Measurements from ENCODE around the gene SCG3.

SCG3 gene

DNA sequence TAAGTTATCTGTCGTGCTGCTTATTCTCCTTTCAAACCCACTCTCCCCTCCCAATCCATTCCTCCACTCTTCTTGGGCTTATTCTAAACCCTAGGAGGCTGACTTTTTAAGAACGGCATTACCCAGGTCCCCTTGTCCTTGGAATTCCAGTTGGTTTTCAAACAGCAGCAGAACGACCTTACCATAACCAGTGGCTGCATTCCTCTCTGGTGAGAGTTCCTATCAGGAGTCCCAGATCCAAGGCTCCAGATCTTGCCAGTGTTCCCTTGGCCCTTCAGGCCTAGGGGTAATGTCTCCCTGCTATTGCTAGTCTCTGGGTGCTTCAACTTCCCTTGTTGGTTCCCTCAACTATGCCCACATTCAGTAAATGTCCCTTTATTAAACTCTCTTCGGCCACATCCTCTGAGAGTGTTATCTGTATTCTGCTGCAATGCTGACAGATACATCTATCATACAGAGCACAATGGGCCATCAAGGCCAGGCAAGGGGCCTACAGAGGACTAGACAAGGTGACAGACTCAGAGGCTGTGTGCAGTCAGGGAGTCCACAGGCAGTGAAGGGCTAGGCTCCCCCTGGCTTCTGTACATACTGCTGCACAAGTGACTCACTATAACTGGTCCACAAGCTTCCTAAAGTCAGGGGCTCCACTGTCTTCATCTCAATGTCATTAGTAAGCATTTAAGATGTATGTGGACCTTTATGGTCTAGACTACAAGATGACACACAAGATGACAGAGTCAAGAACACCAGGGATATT is 46.0 kb downstream of the SCG3 start:
- no peak for DNase-seq (ENCODE audit: low read depth)

DNA sequence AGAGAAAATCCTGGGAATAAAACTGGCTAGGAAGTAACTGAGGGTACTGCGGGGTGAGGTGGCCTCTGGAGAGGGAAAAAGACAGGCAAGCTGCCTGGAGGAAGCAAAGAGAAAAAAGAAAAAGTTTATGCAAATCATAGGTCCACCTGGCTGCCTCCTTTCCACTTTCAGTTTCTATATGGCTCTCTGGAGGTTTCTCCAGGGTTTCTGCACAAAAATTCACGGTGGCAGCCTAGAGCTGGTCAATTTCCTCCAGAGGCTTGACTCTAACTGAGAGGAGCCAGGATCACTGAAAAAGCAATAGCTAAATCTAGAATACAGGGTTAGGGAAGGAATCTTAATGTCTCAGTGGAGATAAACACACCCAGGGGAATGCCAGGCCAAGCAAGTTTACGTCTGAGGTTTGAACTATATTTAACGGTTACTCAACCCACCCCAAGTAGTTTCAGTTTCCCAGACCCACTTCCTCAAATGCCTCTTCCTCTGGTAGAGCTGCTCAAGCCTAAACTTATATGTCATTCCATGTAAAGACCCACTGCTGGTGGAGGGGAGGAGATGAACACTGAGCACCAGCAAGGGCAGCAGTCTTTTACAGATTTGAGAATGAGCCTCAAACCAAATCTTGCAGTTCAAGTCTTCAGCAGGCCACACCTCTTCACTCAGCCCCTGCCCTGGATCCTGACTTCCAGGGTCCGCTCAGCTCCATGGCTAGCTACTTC is 50.4 kb downstream of the SCG3 start:
- DNase-seq (ENCODE audit: low read depth), result peak; percentile 49

DNA sequence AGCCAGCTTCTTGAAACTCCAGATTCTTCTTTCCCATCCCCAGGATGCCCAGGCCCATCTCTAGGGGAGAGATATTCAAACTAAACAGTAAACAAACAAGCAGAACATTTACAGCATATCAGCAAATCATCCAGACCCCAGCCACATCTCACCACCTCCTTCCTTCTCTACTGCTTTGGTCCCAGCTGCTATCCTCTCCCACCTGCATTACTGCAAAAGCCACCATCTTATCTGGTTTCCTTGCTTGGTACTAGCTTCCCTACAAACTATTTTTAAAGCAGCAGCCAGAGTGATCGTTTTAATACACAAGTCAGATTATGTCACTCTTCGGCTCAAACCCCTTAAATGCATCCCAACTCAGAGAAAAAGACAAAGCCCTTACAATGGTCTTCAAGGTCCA is 51.3 kb downstream of the SCG3 start:
- DNase-seq (ENCODE audit: low read depth), result no peak

DNA sequence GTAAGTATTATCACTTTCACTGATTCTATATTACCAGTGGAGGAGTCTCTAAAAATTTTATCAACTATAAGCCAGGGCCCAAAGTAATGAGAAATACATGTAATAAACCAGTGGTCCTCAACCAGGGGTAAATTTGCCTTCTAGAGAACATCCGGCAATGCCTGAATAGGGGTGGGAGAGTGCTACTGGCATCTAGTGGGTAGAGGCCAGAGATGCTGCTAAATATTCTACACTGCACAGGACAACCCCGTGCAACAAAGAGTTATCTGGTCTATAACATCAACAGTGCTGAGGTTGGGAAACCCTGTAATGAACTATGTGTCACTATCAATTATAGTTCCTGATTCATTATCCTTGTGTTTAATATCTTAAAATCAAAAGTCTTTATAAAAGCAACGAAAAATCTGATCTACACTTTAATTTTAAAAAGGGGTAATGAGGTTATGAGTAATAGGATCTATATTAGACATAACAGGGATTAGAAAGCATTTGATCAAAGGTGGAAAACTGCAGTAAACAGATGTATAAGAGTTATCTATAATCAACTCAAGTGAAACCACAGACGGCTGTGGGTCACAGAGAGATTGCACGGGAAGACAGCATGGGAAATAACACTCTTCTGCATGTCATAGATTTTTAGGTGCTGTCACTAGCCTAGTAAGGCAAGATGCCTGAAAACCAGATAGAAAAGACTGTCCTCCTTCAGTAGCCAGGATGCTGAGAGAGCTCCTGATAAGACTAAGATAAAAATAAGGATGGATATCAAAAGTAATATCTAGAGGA is 54.1 kb downstream of the SCG3 start:
- DNase-seq (ENCODE audit: low read depth), result no peak

DNA sequence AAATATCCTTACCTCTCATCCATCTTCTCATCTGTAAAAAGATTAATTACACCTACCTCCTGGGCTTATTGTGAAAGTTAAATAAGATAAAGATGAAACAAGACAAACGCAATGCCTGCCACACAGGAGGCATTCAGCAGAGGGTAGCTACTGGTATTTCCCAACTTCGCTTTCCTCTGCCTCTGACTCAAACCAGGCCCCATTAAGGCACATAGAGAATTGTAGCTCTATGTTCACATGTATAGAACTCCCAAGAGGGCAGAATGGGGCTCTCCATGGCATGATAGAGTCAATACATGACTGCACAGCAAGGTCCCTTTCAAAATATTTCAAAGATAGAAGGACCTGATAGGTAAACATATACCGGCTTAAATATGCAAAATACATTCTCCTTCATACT is 54.8 kb downstream of the SCG3 start:
- no peak for DNase-seq (ENCODE audit: low read depth)

DNA sequence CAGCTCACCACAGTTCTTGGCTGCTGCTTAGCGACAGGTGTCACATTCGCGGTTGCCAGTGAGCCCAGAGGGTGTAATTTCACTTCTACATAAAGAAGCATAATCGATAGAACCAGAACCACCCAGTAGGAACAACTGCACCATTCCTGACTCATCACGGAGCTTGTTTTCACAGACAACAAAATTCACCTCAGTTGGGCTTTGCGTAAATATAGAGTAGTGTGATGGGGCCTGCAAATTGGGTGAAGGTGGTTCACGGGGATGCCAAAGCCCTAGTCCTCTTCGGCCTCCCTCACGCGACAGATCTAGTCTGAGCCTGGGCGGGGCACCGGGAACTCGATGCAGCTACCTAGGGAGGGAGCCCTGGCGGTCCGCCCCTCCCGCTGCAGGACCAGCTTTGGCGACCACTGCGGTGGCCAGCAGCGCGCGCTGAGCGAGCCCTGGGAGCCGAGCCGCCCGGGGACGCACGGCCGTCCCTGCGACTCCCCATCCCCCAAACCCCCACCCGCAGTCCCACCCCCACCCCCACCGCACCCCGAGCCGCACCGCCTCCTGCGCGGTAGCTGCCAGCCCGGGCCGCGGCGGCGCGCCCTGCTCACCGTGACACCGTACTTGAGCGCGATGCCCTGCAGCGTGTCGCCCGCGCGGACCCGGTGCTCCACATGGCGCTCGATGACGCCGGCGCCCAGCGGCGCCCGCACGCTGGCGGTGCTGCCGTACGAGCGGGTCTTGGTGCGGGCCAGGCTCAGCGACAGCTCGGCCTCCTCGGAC is 55.6 kb downstream of the SCG3 start:
- DNase-seq (ENCODE audit: low read depth), result no peak

DNA sequence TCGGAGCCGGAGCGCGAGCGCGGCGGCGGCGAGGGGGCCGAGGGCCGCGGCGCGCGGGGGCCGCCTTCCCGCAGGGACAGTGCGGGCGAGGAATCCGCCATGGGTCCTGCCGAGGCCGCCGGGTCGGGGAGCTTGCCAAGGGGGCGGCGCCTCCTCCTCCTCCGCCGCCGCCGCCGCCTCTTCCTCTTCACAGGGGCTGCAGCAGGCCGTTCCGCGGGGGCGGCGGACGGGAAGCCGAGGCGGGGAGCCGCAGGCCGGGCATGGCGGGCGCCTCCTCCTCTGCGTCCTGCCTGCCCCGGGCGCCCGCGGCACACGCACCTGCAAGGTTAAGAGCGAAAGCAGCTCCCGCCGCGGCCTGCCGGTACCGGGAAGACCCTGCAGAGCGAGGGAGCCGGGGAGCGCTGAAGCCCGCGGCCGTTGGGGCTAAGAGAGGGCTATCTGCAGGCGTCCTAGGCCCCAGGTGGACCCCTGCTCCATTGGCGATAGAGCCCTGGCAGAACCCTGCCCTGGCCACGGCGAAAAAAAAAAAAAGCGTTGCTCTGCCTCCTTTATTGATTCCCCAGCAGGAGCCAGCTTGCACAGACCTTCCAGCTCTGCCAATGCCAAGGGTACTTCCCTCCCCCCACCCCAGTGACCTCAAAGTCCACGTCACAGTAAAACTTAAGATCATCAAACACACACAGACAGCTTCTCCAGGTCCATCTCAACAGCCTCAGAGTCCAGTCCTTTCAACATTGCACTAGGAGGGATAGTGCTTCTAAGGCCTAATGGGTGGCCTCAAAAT is 56.4 kb downstream of the SCG3 start, which contains the start of gene LYSMD2:
LYSMD2 (minus strand) TSS at position 134 of the 784 bp plus-strand sequence; CDS start at position 101, 33 bp downstream.
- DNase-seq (ENCODE audit: low read depth), result peak; percentile 53

DNA sequence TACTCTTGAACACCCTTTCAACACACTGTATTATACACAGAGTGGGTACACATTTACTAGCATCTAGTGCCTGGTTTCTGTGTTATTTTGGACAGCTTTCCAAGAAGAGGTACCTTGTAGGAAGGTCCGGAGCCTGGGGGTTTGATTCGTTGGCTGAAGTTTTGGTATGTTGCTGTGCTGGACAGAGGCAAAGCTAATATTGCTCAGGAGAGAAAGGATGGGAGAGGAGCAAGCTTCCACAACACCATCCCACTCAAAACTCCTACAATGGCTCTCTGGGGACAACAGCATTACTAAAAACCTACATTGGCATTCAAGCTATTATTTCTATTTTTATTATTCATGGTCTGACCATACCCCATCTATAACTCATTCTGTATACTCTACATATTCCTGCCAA is 57.2 kb downstream of the SCG3 start:
- DNase-seq (ENCODE audit: low read depth), result no peak

DNA sequence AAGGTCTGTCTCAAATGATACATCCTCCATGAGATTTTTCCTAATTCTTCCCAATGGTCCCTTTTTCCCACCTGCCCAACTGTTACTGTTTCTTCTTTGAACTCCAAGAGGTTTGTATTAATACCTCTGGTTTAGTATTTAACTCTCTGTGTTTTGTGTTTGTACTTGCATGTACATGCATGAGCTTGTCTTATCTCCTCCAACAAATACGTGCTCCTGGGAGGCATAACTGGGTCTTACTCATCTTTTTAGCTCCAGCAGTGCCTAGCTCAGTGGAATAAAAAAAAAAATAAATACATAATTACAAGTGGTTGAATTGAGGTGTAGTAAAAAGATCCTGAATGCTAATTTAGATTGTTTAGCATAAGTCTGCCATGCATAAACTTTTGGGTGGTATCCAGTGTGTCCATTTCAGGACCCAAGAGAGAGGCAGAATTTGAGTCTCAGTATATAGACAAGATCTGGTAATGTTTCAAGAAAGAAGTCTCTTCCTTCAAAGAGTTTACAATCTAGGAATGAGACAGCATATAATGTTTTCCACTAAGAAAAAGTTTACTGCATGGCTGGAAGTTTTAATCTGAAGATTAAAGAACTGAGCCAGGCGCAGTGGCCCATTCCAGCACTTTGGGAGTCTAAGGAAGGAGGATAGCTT is 57.9 kb downstream of the SCG3 start:
- no peak for DNase-seq (ENCODE audit: low read depth)

DNA sequence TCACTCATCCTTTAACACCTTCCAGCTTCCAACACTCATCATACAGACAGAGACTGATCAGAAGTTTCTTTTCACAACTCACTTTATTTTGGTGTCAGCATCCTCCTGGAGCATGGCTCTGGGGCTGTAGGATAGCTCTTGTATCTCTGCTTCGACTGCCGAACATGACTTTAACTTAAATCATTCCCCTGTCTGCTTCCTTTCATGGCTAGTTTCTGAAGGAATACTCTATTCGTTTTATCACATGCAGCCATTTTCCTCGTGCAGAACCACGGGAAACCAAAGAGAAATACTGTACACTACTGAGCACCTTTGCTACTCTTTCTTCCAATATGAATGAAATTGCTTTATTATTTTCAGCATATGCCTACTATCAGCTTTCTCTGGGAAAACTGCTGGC is 68.0 kb downstream of the SCG3 start:
- DNase-seq (ENCODE audit: low read depth), result no peak

DNA sequence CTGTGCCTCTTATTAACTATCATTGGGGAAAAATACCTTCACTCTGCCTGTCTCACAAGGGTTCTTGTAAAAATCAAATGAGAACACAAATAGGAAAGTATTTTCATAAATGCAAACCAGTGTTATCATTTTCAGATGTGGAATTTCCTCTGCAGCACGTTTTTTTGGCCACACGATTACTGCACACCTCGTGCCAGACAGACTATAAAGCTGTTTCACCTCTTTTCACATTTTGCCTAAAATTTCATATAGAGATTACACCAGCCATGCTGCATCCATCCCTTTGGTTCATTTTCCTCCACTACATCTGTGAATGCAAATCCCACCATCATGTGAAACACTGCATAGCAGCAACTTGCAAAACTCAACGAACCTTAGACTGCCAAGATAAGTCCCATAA is 68.9 kb downstream of the SCG3 start:
- no peak for DNase-seq (ENCODE audit: low read depth)

DNA sequence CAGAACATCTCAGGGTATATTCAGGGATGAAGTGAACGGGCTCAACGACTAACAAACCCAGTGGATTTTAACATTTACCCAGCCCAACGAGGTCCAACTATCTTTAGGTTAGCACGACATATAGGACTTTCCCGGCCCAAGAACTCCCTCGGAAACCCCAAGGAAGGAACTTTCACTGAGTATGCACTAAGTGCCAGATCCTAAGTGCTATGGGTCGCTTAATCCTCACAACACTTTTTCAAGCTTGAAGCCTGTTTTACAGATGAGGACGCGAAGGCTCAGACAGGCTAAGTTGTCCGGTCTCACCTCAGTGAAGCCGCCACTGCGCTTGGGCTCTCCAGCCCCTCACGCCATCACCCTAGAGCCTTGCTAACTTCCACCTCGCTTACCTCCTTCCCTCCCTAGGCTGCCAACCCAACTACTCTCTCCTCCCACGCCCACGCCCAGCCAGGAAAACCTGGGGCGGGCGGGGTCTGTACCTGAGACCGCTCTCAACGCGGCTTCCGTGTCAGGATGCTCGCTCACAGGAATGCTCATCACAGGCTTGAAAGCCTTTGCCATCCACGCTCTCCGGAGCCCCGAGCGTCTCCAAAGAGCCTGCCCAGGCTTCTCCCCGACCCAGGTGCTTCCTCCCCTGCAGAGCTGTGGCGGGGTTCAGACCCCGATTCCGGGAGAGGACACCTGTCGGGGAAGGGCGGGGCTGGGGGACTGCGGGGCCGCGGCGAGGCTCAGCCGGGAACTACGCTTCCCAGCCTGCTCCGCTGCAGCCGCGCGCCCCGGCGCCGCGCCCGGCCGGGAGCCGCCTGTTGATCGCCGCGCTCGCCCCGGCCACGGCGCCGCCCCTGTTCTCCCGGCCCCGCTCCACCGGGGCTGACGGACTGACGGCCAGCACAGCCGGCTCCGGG is 69.7 kb downstream of the SCG3 start, which contains the start of gene TMOD2:
TMOD2 (plus strand) TSS at position 806 of the 905 bp plus-strand sequence. CDS start 14,845 bp downstream, outside the sequence.
- peak; percentile 34 for DNase-seq (ENCODE audit: low read depth)

DNA sequence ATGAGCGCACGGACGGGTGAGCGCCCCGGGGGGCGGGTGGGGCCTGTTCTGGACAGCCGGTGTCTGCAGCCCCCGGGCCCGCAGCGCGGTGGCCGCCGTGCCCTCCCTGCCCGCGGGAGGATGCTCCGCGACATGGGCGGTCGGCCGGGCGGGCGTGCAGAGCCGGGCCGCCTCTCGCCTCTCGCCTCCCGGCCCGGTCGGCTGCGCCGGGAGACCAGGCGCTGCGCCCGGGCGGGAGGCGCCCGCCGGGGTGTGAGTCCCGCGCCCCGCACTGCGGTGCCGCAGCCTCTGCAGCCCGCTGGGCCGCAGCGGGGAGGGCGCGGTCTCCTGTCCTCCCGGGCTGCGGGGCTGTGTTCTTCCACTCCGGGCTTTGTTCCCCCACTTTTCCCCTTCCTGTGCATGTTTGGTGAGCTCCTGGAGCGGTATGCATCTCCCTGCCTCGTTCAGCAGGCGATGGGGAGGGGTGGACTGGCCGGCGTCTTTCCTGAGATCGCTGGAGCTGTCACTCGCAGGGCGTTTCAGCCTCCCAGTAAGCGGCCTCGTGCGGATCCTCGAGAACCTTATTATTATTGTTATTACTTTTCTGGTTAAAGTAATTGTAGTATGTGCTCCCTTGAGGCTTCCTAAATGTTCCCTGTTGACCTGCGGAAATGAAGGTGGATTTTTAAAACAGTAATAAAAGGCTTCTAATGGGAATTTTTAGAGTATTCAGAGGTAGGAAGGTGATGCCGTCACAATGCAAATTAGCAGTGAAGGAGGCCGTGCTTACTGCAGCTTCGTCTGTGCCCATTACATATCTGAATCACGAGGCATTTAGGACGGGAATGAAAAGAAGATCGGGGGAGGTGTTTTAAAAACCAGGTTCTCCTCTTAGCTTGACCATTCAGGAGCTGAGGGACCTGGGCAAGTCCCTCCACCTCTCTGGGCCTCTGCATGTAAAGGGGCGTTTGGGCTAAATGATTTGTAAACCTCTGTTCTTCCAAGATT is 70.7 kb downstream of the SCG3 start:
- DNase-seq (ENCODE audit: low read depth), result peak; percentile 16

DNA sequence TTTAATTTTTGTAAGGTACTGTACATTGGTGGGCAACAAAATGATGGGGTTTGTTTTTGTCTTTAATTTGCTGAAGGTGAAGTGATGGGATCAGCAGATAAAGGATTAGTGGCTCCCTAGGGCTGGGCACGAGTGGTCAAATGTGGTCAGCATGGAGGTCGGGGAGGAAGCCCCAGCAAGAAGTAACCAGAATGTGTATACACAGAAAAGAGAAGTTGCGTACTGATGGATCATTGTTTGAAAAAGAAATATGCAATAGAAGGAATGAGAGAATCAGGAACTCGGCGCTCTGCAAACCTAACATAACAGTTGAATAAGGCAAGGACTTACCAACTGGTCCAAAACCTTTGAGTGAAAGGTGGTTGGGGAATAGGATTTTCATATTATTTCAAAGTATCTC is 71.6 kb downstream of the SCG3 start:
- no peak for DNase-seq (ENCODE audit: low read depth)

DNA sequence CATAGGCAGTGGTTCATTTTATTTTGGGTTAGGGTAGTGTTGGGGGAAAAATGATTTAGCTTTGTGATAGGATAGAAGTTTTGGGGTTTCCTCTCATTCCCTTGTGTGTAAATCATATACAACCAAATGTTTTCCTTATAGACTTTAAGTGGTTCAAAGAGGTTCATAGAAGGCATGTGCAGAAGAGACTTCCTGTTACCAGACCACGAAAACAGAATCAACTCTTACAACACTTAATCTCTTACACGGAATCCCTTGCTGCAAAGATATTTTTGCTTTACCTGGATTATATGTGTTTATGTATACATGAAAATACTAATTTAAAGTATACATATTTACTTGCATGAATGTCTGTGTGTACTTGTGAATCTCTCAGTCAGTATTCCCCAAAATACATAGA is 73.0 kb downstream of the SCG3 start:
- no peak for DNase-seq (ENCODE audit: low read depth)

DNA sequence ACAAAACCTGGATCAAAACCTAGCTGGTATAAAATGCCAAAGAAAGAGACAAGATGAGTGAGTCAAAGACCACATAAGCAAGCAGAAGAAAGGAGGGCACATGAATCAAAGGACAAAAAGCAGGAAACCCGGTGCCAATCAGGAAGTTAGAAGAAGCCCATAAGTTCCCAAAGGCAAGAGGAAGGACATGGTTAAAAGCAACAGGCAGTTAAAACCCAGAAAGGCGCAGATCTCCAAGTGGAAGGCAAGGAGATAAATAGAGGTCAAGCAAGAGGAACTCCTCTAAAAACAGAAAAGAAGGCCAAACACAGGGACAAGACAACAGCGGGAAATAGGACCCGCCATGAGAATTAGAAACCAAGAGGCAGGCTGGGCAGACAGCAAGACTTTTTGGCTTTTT is 74.5 kb downstream of the SCG3 start:
- DNase-seq (ENCODE audit: low read depth), result no peak

DNA sequence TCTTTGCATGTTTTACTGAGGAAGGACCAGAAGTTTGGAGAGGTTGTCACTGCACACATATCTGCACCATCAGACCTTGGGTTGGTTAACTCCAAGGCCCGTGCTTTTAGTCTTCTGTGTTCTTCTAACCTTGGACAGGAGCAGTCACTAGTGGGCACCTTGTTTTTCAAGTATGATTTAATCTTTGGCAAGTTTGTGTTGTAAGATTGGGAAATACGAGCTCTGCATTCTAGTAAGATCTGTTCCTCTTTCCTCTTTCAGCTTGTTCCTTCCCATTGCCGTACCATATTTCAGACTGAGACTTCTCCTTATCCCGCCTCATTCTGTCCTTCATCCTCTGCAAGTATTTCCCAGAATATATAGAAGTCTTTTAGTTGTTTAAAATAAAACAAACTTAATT is 75.2 kb downstream of the SCG3 start:
- no peak for DNase-seq (ENCODE audit: low read depth)

DNA sequence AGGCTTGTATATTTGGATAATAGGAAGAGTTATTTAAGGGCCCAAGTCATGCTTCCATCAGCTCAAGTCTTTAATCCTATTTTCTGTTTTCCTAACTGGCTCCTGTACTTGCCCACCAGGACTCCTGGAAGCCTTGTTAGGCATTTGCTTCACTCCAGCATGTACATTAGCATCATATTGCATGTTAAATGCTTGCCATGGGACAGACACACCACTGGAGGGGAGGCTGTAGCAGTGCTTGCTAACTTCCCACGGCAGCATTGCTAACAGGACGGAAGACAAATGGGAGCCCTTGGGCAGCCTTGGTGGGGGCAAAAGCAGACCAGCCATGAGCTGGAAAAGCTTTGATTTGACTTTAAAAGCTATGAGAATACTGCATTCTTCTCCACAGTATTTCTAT is 76.1 kb downstream of the SCG3 start:
- no peak for DNase-seq (ENCODE audit: low read depth)
